ENCODE measurements around the gene SLC44A5. TPM values are rescaled to one million over a fixed set of nuclear protein-coding genes. Genes with fewer than 3 reads are reported as not detected.
"Not testable (repeated sequence)": the region's sequence is repeated elsewhere in the genome, so short reads cannot be mapped to it uniquely, and the experiment has no call there.

The SLC44A5 gene
- total RNA-seq, 1 experiment from 2014 or later: 2.4 TPM

GRCh38 chr1:75264112-75264511, 346.8 kb downstream of the SLC44A5 start:
- H3K36me3 Mint-ChIP-seq (ENCODE audit: insufficient read depth in 1 of 3, low read depth in 3 of 3): no peaks in the 10 kb centered on the region
- Histone ChIP-seq H3K23me2 (ENCODE audit: insufficient read length, low read depth, low read length, poor library complexity, severe bottlenecking) (no peaks in the 10 kb centered on the region), H3T11ph (ENCODE audit: low read length) (no peak overlapping the region), H2BK12ac (ENCODE audit: insufficient read length, low read depth, low read length) (no peak overlapping the region), H3K79me1 (ENCODE audit: insufficient read depth, low read depth, low read length, poor library complexity, severe bottlenecking) (no peaks in the 10 kb centered on the region), H3K4me1 (ENCODE audit: insufficient read depth, low read length) (no peaks in the 10 kb centered on the region), H4K8ac (replicated peaks; ENCODE audit: insufficient read length, low read depth, low read length) (no peak overlapping the region), H3K18ac (ENCODE audit: insufficient read length, low read depth, low read length) (no peak overlapping the region), H3K4me2 (ENCODE audit: insufficient read depth, insufficient read length, low read length) (no peak overlapping the region), H2BK20ac (ENCODE audit: low read depth, low read length, poor library complexity, severe bottlenecking) (no peak overlapping the region), H3K56ac (ENCODE audit: insufficient read length, low read depth, low read length) (no peak overlapping the region), H2BK15ac (ENCODE audit: low read depth, low read length) (no peak overlapping the region), H4K20me1 (ENCODE audit: control insufficient read depth, insufficient read depth, insufficient read length) (no peaks in the 10 kb centered on the region), H4K91ac (ENCODE audit: insufficient read length, low read depth, low read length) (no peak overlapping the region), H3K27me3 (ENCODE audit: insufficient read depth, low read length) (no peaks in the 10 kb centered on the region), H3K79me2 (ENCODE audit: insufficient read depth, low read length) (no peaks in the 10 kb centered on the region), H2BK5ac (ENCODE audit: insufficient read length, low read length) (no peak overlapping the region), H2AFZ (ENCODE audit: low read length) (no peak overlapping the region), H3K4ac (ENCODE audit: low read depth, low read length) (no peak overlapping the region), H4K5ac (ENCODE audit: insufficient read length, low read depth, low read length) (no peak overlapping the region), H3K9ac (ENCODE audit: extremely low read depth, insufficient read length, low read length) (no peak overlapping the region), H2BK120ac (ENCODE audit: low read depth, low read length, poor library complexity, severe bottlenecking) (no peak overlapping the region), H2AK5ac (ENCODE audit: insufficient read length, low read length) (no peak overlapping the region), H3K27ac (ENCODE audit: insufficient read length, low read depth, low read length) (no peak overlapping the region), H3K23ac (ENCODE audit: insufficient read length, low read depth, low read length) (no peak overlapping the region), H3K9me3 (ENCODE audit: control insufficient read depth, low read depth, low read length) (no peaks in the 10 kb centered on the region), H3K14ac (ENCODE audit: insufficient read depth, low read length) (no peak overlapping the region)
- no peak for DNase-seq
- H3K27me3 Mint-ChIP-seq (ENCODE audit: low read depth): 0 out of 2 replicates have a peak, but pooled peaks cover 4% of the 10 kb centered on the region
- H3K4me3 Mint-ChIP-seq: no peak overlapping the region
- peaks cover 0 to 4% of the 10 kb centered on the region in 2 experiments; a peak in 1 of 4 replicates for H3K4me1 Mint-ChIP-seq
- H3K9me3 Mint-ChIP-seq: no peaks in the 10 kb centered on the region; a peak in 1 of 5 replicates
- no peak overlapping the region for H3K27ac Mint-ChIP-seq
- TF ChIP-seq CTCF (conservative IDR thresholded peaks at IDR 0.05): no peak
- no CpG with 5 or more reads among the region's 1 CpG for WGBS (ENCODE audit: extremely low coverage, insufficient read length, low lambda C conversion rate)

GRCh38 chr1:75263616-75264015, 347.3 kb downstream of the SLC44A5 start:
- H3K4me2 ChIP-seq (ENCODE audit: insufficient read depth, insufficient read length, low read length); H3K36me3 Mint-ChIP-seq (ENCODE audit: insufficient read depth in 1 of 3, low read depth in 3 of 3); H3K4me1 ChIP-seq (ENCODE audit: insufficient read depth, low read length); H3K9ac ChIP-seq (ENCODE audit: extremely low read depth, insufficient read length, low read length); H3K23me2 ChIP-seq (ENCODE audit: insufficient read length, low read depth, low read length, poor library complexity, severe bottlenecking); H2AFZ ChIP-seq (ENCODE audit: low read length); H2BK5ac ChIP-seq (ENCODE audit: insufficient read length, low read length); H2BK120ac ChIP-seq (ENCODE audit: low read depth, low read length, poor library complexity, severe bottlenecking); H4K91ac ChIP-seq (ENCODE audit: insufficient read length, low read depth, low read length); H3K27me3 ChIP-seq (ENCODE audit: insufficient read depth, low read length); H3K79me2 ChIP-seq (ENCODE audit: insufficient read depth, low read length); H3K79me1 ChIP-seq (ENCODE audit: insufficient read depth, low read depth, low read length, poor library complexity, severe bottlenecking); H3K27ac Mint-ChIP-seq; DNase-seq; H4K20me1 ChIP-seq (ENCODE audit: control insufficient read depth, insufficient read depth, insufficient read length); H3K56ac ChIP-seq (ENCODE audit: insufficient read length, low read depth, low read length); H3K27me3 Mint-ChIP-seq (ENCODE audit: low read depth); H3K9me3 Mint-ChIP-seq; H3K14ac ChIP-seq (ENCODE audit: insufficient read depth, low read length); H2BK15ac ChIP-seq (ENCODE audit: low read depth, low read length); H3K18ac ChIP-seq (ENCODE audit: insufficient read length, low read depth, low read length); H2AK5ac ChIP-seq (ENCODE audit: insufficient read length, low read length); H2BK20ac ChIP-seq (ENCODE audit: low read depth, low read length, poor library complexity, severe bottlenecking); H3K27ac ChIP-seq (ENCODE audit: insufficient read length, low read depth, low read length); H3K4me1 Mint-ChIP-seq; H3K4ac ChIP-seq (ENCODE audit: low read depth, low read length); H2BK12ac ChIP-seq (ENCODE audit: insufficient read length, low read depth, low read length); H4K8ac ChIP-seq (replicated peaks; ENCODE audit: insufficient read length, low read depth, low read length); H3K23ac ChIP-seq (ENCODE audit: insufficient read length, low read depth, low read length); H4K5ac ChIP-seq (ENCODE audit: insufficient read length, low read depth, low read length); H3K4me3 Mint-ChIP-seq; H3K9me3 ChIP-seq (ENCODE audit: control insufficient read depth, low read depth, low read length); H3T11ph ChIP-seq (ENCODE audit: low read length): not testable (repeated sequence)
- WGBS (ENCODE audit: extremely low coverage, insufficient read length, low lambda C conversion rate): no CpG with 5 or more reads among the region's 2 CpGs
